AG09319 (cell line): ENCODE results near the gene MIOX.

ENCODE experiments used
- DNase-seq: peaks from one replicate; pipeline ENCODE4 v3.0.0-alpha.2; 2010; ENCODE audit warnings: low read depth; ENCODE audit errors: extremely low read depth
- TF ChIP-seq, protein P1 (sequence below): IDR thresholded peaks from 2 replicates; pipeline ENCODE4 v1.5.1; 2011; ENCODE audit warnings: low read depth, mild to moderate bottlenecking, inconsistent platforms, low read length, moderate library complexity

The MIOX gene

DNA sequence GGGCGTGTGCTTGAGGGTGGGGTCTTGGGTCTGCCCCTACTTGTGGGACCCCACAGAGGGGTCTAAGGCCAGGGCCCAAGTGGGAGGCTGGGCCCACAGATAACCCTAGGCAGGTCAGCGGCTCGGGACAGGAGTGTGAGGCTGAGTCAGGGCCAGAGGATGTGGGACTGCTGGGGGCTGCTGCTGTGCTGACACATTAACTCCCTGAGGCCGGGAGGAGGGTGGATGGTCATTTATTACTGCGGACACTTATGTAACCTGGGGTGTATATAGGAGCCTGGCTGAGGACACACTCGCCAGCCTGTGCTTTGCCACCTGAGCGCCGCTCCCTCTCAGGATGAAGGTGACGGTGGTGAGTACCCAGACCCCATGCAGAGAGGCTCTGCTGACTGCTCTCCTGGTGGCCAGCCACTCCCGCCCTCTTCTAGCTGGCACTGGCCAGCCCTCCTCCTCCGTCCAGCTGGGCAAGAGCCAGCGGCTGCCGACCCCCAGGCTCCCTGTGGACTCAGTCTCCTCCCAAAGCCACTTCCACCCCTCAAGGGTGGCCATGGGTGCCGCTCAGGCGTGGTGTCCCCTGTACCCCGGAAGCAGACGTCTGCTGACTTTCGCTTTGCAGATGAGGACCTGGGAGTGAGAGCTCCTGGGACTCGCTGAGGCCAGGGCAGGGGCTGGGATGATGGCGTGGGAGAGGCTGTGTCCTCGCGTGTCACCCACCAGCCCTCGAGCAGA is at the start of gene MIOX:
Gene MIOX, plus strand, starts transcription at position 299 of the 729 bp plus-strand sequence. Its CDS starts 39 bp downstream, at position 338.
- TF ChIP-seq, protein P1, sequence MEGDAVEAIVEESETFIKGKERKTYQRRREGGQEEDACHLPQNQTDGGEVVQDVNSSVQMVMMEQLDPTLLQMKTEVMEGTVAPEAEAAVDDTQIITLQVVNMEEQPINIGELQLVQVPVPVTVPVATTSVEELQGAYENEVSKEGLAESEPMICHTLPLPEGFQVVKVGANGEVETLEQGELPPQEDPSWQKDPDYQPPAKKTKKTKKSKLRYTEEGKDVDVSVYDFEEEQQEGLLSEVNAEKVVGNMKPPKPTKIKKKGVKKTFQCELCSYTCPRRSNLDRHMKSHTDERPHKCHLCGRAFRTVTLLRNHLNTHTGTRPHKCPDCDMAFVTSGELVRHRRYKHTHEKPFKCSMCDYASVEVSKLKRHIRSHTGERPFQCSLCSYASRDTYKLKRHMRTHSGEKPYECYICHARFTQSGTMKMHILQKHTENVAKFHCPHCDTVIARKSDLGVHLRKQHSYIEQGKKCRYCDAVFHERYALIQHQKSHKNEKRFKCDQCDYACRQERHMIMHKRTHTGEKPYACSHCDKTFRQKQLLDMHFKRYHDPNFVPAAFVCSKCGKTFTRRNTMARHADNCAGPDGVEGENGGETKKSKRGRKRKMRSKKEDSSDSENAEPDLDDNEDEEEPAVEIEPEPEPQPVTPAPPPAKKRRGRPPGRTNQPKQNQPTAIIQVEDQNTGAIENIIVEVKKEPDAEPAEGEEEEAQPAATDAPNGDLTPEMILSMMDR = no peak
- no peak for DNase-seq

DNA sequence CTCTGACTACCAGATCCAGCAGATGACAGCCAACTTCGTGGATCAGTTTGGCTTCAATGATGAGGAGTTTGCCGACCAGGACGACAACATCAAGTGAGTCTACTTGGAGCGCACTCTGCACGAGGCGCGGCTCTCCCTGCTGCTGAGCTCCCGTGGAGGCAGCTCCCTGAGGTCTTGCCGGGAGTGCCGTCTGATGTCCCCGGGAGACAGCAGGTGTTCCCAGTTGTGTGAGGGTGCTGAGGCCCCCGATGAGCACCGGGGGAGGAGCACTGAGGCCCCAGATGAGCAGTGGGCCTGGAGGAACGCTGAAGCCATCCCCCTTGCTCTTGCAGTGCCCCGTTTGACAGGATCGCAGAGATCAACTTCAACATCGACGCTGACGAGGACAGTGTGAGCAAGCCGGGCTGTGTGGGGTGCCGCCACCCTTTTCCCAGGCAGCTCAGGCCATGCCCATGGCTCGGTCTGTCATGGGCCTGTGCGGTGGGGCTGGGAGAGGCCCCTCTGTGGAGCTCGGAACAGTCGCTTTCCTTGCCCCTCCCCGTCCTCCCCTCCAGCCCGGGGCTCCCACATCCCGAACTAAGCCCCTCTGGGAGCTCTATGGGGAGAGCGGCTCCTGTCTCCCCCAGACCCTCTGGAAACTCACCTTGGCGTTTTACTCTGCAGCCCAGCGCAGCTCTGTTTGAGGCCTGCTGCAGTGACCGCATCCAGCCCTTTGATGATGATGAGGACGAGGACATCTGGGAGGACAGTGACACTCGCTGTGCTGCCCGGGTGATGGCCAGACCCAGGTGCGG is 49.0 kb upstream of the MIOX start:
- TF ChIP-seq, protein P1 = no peak
- DNase-seq = no peak

DNA sequence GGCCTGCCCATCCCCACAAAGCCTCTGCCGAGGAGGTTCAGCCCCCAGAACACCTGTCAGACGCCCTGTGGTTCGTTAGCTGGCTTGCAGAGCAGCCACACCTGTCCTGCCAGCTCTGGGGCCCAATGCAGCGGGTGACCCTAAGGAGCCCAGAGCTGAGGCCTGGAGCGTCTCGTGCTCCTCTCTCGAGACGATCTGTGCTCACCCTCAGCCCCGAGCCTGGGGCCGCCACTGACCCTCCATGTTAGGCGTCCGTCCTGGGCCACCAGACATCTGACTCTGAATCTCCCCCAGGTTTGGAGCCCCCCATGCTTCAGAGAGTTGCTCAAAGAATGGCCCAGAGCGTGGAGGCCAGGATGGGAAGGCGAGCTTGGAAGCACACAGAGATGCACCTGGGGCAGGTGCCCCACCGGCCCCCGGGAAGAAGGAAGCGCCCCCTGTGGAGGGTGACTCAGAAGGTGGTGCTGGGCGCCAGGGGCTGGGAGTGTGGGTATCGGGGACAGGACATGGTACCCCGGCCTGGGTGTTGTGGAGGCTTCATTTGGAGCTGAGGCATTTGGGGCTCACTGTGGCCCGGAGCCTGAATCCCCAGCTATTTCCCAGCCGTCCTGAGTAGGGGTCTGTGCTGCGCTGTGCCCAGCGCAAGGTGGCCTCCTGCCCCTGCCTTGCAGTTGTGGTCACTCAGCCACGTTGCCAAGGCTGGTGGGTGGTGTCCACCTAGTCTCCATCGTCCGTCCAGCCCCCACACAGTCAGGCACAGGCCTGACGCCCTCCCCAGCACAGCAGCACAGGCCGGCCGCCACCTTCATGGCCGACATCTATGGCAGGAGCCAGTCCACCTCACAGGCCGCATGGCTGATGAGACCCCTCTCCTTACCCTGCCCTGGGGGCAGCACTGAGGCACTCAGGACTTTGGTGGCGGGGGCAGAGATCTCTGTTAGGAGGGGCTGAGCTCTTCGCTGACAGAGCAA is 48.1 kb upstream of the MIOX start:
- DNase-seq = no peak
- TF ChIP-seq, protein P1 = no peak

DNA sequence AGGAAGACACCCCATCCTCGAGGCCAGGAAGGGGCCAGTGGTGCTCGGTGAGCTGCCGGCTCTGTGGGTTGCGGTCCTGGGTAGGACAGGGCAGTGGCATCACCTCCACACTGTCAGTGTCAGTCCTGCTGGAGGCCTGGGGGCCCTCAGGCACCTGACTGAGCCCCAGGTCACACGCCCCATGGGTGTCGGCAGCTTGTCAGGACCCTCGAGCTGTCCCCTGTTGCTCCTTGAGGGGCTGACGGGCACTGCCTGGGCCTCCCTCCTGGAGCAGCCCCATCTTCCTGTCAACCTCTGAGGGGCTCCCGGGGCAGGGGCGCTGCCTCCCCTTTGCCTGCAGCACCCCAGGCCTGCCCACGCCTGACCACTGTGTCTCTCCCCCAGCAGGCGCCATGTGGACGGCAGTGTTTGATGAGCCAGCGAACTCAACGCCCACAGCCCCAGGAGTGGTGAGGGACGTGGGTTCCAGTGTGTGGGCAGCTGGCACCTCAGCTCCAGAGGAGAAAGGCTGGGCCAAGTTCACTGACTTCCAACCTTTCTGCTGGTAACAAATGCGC is 47.3 kb upstream of the MIOX start:
- DNase-seq = no peak
- TF ChIP-seq, protein P1 = no peak

DNA sequence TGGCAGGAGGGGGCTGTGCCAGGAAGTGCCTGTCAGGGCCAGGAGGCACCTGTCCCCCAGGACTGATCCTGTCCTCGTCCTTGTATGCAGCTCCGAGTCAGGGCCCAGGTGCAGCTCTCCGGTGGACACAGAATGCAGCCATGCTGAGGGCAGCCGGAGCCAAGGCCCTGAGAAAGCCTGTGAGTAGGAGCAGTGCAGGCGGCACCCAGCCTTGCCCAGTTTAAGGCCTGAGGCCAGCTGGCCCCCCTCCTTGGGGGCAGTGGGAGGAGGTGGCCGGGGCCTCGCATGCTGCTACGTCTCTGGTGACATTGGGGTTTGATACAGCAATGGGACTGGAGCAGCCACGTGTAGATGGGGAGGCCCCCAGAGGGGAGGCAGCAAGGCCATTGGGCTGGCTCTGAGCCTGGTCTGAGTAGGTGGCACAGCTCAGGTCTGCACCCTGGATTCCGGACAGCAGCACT is 46.8 kb upstream of the MIOX start:
- TF ChIP-seq, protein P1 = no peak
- no peak for DNase-seq

DNA sequence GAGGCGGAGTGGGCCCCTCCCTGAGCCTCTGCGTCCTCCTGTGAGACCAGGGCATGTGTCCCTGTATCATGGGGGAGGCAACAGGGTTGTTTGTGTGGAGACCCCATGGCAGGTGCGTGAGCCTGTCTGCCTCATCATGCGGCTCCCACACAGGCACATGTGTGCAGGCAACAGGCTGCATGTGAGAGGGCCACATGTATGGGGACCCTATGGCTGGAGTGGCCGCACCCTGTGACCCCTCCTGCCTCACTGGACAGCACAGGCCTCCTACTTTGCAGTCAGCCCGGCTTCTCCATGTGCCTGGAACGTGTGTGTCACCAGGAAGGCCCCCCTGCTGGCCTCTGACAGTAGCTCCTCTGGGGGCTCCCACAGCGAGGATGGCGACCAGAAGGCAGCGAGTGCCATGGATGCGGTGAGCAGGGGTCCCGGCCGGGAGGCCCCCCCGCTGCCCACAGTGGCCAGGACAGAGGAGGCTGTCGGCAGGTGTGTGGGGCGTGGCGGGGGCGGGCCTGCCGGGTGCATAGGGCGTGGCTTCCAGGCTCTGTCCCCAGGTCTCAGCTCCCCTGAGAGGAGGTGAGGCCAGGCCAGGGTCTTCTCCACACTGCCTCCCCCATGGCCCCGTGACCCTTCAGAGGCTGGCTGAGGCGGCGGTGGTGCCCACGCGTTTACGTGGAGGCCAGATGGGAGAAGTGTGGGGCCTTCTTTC is 46.0 kb upstream of the MIOX start:
- TF ChIP-seq, protein P1 = no peak
- no peak for DNase-seq
